AG09309 (cell line): ENCODE data around the gene NELFB.

Experiments used
- DNase-seq: peaks from one replicate; pipeline ENCODE4 v3.0.0-alpha.2; 2010; ENCODE audit warnings: low read depth
- H3K4me3 ChIP-seq: 2 replicates; pipeline ENCODE4 v1.5.1; 2011; ENCODE audit warnings: mild to moderate bottlenecking, low read depth, low read length, moderate library complexity; ENCODE audit not compliant: control insufficient read depth
- CTCF ChIP-seq: IDR thresholded peaks from 2 replicates; pipeline ENCODE4 v1.5.1; 2011; ENCODE audit warnings: mild to moderate bottlenecking, low read depth, low read length, inconsistent platforms; ENCODE audit not compliant: insufficient read depth, control insufficient read depth; ENCODE audit errors: missing control alignments

The NELFB gene

GRCh38 chr9:137251490-137252268 lies 3.4 kb upstream of the NELFB start:
- no peak for TF ChIP-seq CTCF
- H3K4me3 ChIP-seq = no peak overlapping the region
- no peak for DNase-seq

- H3K4me3 ChIP-seq = no peak overlapping the region
- no peak for DNase-seq
- no peak for TF ChIP-seq CTCF
Measured at GRCh38 chr9:137252555-137253506, 2.3 kb upstream of the NELFB start.

- DNase-seq = no peak
- TF ChIP-seq CTCF = no peak
- peak overlapping the region; percentile 78 for H3K4me3 ChIP-seq
Measured at GRCh38 chr9:137253717-137254623, 1.2 kb upstream of the NELFB start.

DNA sequence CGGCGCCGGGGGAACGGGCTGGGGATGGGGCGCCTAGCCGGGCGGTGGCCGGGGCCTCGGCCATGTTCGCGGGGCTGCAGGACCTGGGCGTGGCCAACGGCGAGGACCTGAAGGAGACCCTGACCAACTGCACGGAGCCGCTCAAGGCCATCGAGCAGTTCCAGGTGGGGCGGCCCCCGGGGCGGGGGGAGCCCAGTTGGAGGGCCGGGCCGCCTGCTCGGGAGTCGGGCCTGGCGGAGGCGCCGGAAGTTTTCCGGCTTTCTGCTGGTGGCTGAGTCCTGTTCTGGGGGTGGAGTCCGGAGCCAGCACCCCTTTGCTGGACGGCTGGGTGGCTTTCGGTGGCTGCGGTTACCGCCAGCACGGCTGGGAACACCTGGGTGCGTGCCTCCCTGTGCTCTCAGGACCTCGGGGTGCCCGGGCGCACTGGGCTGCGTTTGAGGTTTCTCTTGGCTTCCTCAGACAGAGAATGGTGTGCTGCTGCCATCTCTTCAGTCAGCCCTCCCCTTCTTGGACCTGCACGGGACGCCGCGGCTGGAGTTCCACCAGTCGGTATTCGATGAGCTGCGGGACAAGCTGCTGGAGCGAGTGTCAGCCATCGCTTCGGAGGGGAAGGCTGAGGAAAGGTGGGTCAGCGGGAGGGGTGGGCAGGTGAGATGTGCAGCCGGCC lies 454 bp downstream of the NELFB start:
- TF ChIP-seq CTCF = no peak
- DNase-seq = no peak

GRCh38 chr9:137256362-137256761 lies 1.2 kb downstream of the NELFB start:
- peak overlapping the region; percentile 95 for H3K4me3 ChIP-seq
- DNase-seq = no peak
- no peak for TF ChIP-seq CTCF

More for the DNA sequence above, 454 bp downstream of the NELFB start:
- peak overlapping the region; percentile 95 for H3K4me3 ChIP-seq
